Gastroesophageal sphincter (tissue), 4 donors: Measurements from ENCODE around the gene NUTM2E. TPM values are rescaled to one million over a fixed set of nuclear protein-coding genes. Genes with fewer than 3 reads are reported as not detected.
"Not testable (repeated sequence)": the region's sequence is repeated elsewhere in the genome, so short reads cannot be mapped to it uniquely, and the experiment has no call there.

Experiments used
- ATAC-seq: fragments of 150-250 bp; one replicate; pipeline ENCODE4 v1.9.1; 2016; ENCODE audit warnings: mild to moderate bottlenecking, moderate library complexity
- H3K27ac ChIP-seq, 4 donors: fragments of 200-600 bp; sonication (generic) in 3 of 4; 1 replicate in 3 of 4; 2 replicates in 1 of 4; pipeline ENCODE4 v1.5.1; 2016 to 2019
- H3K27me3 ChIP-seq: fragments of 200-600 bp; sonication (generic); one replicate; pipeline ENCODE4 v1.5.1; 2019
- H3K36me3 ChIP-seq, 2 donors: fragments of 200-600 bp; sonication (generic); one replicate each; pipeline ENCODE4 v1.5.1; 2019; ENCODE audit warnings: control low read depth in 1 of 2
- H3K4me1 ChIP-seq, 3 donors: fragments of 200-600 bp; sonication (generic); 1 replicate in 2 of 3; 2 replicates in 1 of 3; pipeline ENCODE4 v1.5.1; 2016 to 2019; ENCODE audit warnings: control low read depth in 2 of 3
- H3K4me3 ChIP-seq, 2 donors: fragments of 200-600 bp; sonication (generic); one replicate each; pipeline ENCODE4 v1.5.1; 2019; ENCODE audit warnings: mild to moderate bottlenecking in 1 of 2, moderate library complexity in 1 of 2
- H3K9me3 ChIP-seq, 3 donors: fragments of 200-600 bp; sonication (generic); one replicate each; pipeline ENCODE4 v1.5.1; 2017 to 2019; ENCODE audit warnings: control low read depth in 2 of 3
- WGBS, 2 donors: methylation state at CpG; one replicate each; pipeline ENCODE4 v1.1.5; 2018; ENCODE audit warnings: low coverage in 1 of 2; 5-methylcytosine and 5-hydroxymethylcytosine counted together
- total RNA-seq, 4 donors: library from RNA; depleted of rRNA; stranded (reverse); fragments of >200 nt; gene quantifications; one replicate each; pipeline ENCODE4 v1.1.0, GENCODE V29; 2016

The NUTM2E gene
- total RNA-seq, 4 donors from 2014 or later, result 0.39 TPM; not detected in 3

- H3K27ac ChIP-seq, ATAC-seq, H3K27me3 ChIP-seq, H3K9me3 ChIP-seq, H3K36me3 ChIP-seq, H3K4me1 ChIP-seq, H3K4me3 ChIP-seq: not testable (repeated sequence)
- WGBS, 2 donors, result 64% methylated on average over 4 of the region's 5 CpGs; no CpG with 5 or more reads in 1 of the 2 donors
Measured at GRCh38 chr10:79869439-79870097, 43.0 kb downstream of the NUTM2E start.

- not testable (repeated sequence) for H3K4me1 ChIP-seq, H3K27me3 ChIP-seq, ATAC-seq, H3K27ac ChIP-seq, H3K4me3 ChIP-seq, H3K36me3 ChIP-seq, H3K9me3 ChIP-seq
- 40% methylated on average over 3 of the region's 4 CpGs; no CpG with 5 or more reads in 1 of the 2 donors for WGBS, 2 donors
Measured at GRCh38 chr10:79871729-79872128, 45.2 kb downstream of the NUTM2E start.

Other genes with a start within 250 kb of the NUTM2E start
- not detected for gene SFTPA1, start 215.8 kb upstream of the NUTM2E start, total RNA-seq
- gene NUTM2B, start 123.5 kb upstream of the NUTM2E start, total RNA-seq, result 1 to 10 TPM in 2 of 4 donors, under 1 TPM in 1, not detected in 1; 0.27 to 1.4 (median 1.2) TPM
- gene SFTPD, start 122.4 kb downstream of the NUTM2E start, total RNA-seq, result 1 to 10 TPM in 3 of 4 donors, not detected in 1; 1.7 to 2.7 (median 2.2) TPM